Peyer's patch (tissue), 4 donors: ENCODE results near the gene NET1.

Experiments
- POLR2A ChIP-seq, 2 donors: fragments of 450-650 bp; IDR thresholded peaks; one replicate each; pipeline ENCODE4 v1.5.1; 2017; ENCODE audit warnings: antibody characterized with exemption in 2 of 2, mild to moderate bottlenecking in 2 of 2, moderate library complexity in 2 of 2
- TF ChIP-seq, protein P1 (sequence below), 6 experiments: fragments of 450-650 bp in 4 of 6; fragments of 200-600 bp in 2 of 6; sonication (generic) in 1 of 6; IDR thresholded peaks; one replicate each; pipeline ENCODE4 v1.5.1; 2017 to 2019; ENCODE audit warnings: antibody characterized with exemption in 6 of 6, mild to moderate bottlenecking in 3 of 6, moderate library complexity in 1 of 6

DNA sequence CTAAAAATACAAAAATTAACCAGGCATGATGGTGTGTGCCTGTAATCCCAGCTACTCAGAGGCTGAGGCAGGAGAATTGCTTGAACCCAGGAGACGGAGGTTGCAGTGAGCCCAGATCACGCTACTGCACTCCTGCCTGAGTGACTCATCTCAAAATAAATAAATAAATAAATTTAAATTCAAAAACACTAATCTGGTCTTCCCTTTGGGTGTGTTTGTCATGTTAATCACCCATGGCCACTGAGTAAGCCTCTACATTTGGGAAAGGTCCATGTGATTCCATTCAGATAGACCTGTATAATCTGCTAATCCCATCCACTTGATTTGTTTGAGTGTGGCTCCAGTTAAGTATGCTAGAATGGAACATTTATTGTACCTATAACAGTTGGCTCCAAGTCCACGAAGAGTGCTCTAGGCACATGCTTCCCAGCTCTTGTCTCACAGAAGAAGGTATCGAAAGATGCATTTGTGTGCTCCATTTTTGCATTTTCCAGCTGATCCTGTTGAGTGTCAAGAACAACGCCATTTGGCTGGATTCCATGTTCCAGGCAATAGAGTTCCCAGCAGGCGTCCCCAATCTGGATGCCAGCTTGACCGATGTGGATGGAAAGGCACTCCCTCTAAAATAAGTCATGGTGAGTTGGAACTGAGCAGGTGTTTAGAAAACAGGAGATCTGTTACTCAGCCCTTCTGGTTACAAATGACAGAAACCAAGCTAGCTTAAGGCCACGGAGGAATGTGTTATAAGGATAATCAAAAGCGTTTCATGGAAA lies 11.7 kb upstream of the NET1 start:
- TF ChIP-seq, protein P1, sequence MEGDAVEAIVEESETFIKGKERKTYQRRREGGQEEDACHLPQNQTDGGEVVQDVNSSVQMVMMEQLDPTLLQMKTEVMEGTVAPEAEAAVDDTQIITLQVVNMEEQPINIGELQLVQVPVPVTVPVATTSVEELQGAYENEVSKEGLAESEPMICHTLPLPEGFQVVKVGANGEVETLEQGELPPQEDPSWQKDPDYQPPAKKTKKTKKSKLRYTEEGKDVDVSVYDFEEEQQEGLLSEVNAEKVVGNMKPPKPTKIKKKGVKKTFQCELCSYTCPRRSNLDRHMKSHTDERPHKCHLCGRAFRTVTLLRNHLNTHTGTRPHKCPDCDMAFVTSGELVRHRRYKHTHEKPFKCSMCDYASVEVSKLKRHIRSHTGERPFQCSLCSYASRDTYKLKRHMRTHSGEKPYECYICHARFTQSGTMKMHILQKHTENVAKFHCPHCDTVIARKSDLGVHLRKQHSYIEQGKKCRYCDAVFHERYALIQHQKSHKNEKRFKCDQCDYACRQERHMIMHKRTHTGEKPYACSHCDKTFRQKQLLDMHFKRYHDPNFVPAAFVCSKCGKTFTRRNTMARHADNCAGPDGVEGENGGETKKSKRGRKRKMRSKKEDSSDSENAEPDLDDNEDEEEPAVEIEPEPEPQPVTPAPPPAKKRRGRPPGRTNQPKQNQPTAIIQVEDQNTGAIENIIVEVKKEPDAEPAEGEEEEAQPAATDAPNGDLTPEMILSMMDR (IDR thresholded peaks at IDR 0.05) = no peak
- TF ChIP-seq POLR2A (IDR thresholded peaks at IDR 0.05) = no peak
